ENCODE data around the gene FBN3. TPM values are rescaled to one million over a fixed set of nuclear protein-coding genes. Genes with fewer than 3 reads are reported as not detected.
"Not testable (repeated sequence)": the region's sequence is repeated elsewhere in the genome, so short reads cannot be mapped to it uniquely, and the experiment has no call there.

FBN3 gene
- polyA plus RNA-seq, result under 1 TPM in 2 of 3 donors, not detected in 1; 0.01 to 0.05 TPM

- 6 to 12% (median 7%) methylated on average over 36 to 69 of the region's 72 CpGs for WGBS, 3 donors
- H3K27ac ChIP-seq (ENCODE audit: low read depth, low read length), result no peak within 1 kb of the TSS
These were observed at the start of gene FBN3 for GRCh38 chr19:8149261-8150094. FBN3 (minus strand) TSS chr19:8149592; CDS start chr19:8147480, 2,112 bp downstream.

- H3K27ac ChIP-seq (ENCODE audit: low read depth, low read length), result no peak overlapping the region
- 53 to 82% (median 56%) methylated on average over 10 of the region's 10 CpGs for WGBS, 3 donors
These were observed 47.0 kb upstream of the FBN3 start for GRCh38 chr19:8196271-8196927.

GRCh38 chr19:8194528-8195267 lies 45.3 kb upstream of the FBN3 start:
- WGBS, 3 donors, result 39 to 70% (median 46%) methylated on average over 11 of the region's 11 CpGs
- no peak overlapping the region for H3K27ac ChIP-seq (ENCODE audit: low read depth, low read length)

- 63 to 71% (median 67%) methylated on average over 7 of the region's 7 CpGs for WGBS, 3 donors
- no peak overlapping the region for H3K27ac ChIP-seq (ENCODE audit: low read depth, low read length)
These were observed 42.9 kb upstream of the FBN3 start for GRCh38 chr19:8192221-8192820.

- WGBS, 3 donors, result 84 to 93% (median 90%) methylated on average over 5 of the region's 5 CpGs
These were observed 36.1 kb upstream of the FBN3 start for GRCh38 chr19:8185343-8186068.

GRCh38 chr19:8184274-8184673 lies 34.9 kb upstream of the FBN3 start:
- H3K27ac ChIP-seq (ENCODE audit: low read depth, low read length), result no peak overlapping the region
- WGBS, 3 donors, result 92 to 95% (median 94%) methylated on average over 9 of the region's 9 CpGs

More at GRCh38 chr19:8185343-8186068, 36.1 kb upstream of the FBN3 start:
- H3K27ac ChIP-seq (ENCODE audit: low read depth, low read length), result no peak overlapping the region

- WGBS, 3 donors, result 43 to 90% (median 86%) methylated on average over 6 of the region's 6 CpGs
- H3K27ac ChIP-seq (ENCODE audit: low read depth, low read length), result no peak overlapping the region
These were observed 30.6 kb upstream of the FBN3 start for GRCh38 chr19:8180018-8180417.

GRCh38 chr19:8174706-8175105 lies 25.3 kb upstream of the FBN3 start:
- no peak overlapping the region for H3K27ac ChIP-seq (ENCODE audit: low read depth, low read length)
- WGBS, 3 donors, result 90 to 92% (median 91%) methylated on average over 9 of the region's 9 CpGs

- H3K27ac ChIP-seq (ENCODE audit: low read depth, low read length), result no peak overlapping the region
- 91 to 96% (median 95%) methylated on average over 7 of the region's 7 CpGs for WGBS, 3 donors
These were observed 19.1 kb upstream of the FBN3 start for GRCh38 chr19:8168537-8168936.

- 39 to 69% (median 60%) methylated on average over 6 of the region's 6 CpGs for WGBS, 3 donors
- H3K27ac ChIP-seq (ENCODE audit: low read depth, low read length), result no peak overlapping the region
These were observed 18.6 kb upstream of the FBN3 start for GRCh38 chr19:8167985-8168384.

- no peak overlapping the region for H3K27ac ChIP-seq (ENCODE audit: low read depth, low read length)
- WGBS, 3 donors, result 61 to 72% (median 65%) methylated on average over 7 of the region's 7 CpGs
These were observed 14.4 kb upstream of the FBN3 start for GRCh38 chr19:8163759-8164158.

- H3K27ac ChIP-seq (ENCODE audit: low read depth, low read length), result no peak overlapping the region
- WGBS, 3 donors, result 56 to 64% (median 63%) methylated on average over 11 to 12 of the region's 12 CpGs
These were observed 11.8 kb upstream of the FBN3 start for GRCh38 chr19:8161135-8161646.

- 76 to 83% (median 80%) methylated on average over 5 of the region's 5 CpGs for WGBS, 3 donors
These were observed 9.9 kb upstream of the FBN3 start for GRCh38 chr19:8159322-8159721.

GRCh38 chr19:8158411-8159074 lies 9.2 kb upstream of the FBN3 start:
- H3K27ac ChIP-seq (ENCODE audit: low read depth, low read length), result no peak overlapping the region
- 39 to 45% (median 43%) methylated on average over 14 of the region's 14 CpGs for WGBS, 3 donors

More at GRCh38 chr19:8159322-8159721, 9.9 kb upstream of the FBN3 start:
- H3K27ac ChIP-seq (ENCODE audit: low read depth, low read length), result not testable (repeated sequence)

GRCh38 chr19:8155318-8155717 lies 5.9 kb upstream of the FBN3 start:
- H3K27ac ChIP-seq (ENCODE audit: low read depth, low read length), result no peak overlapping the region
- 53 to 70% (median 55%) methylated on average over 2 of the region's 2 CpGs for WGBS, 3 donors

GRCh38 chr19:8154014-8154413 lies 4.6 kb upstream of the FBN3 start:
- whole genome bisulfite sequencing, 3 donors, result 46 to 71% (median 52%) methylated on average over 8 to 10 of the region's 10 CpGs
- H3K27ac ChIP-seq (ENCODE audit: low read depth, low read length), result not testable (repeated sequence)

- 48 to 58% (median 49%) methylated on average over 4 to 5 of the region's 5 CpGs for WGBS, 3 donors
- H3K27ac ChIP-seq (ENCODE audit: low read depth, low read length), result no peak overlapping the region
These were observed 2.3 kb upstream of the FBN3 start for GRCh38 chr19:8151767-8152035.

Data from adipose tissue (tissue), 3 donors.